Neural cell (in vitro differentiated cells): ENCODE data around the gene PELI2. TPM values are rescaled to one million over a fixed set of nuclear protein-coding genes. Genes with fewer than 3 reads are reported as not detected.

Source experiments
- H2AFZ ChIP-seq: fragments of 200-600, 300-800 bp; sonication (generic), shearing (Covaris generic); 2 replicates; pipeline ENCODE4 v1.6.0; 2014; ENCODE audit warnings: low read depth, mild to moderate bottlenecking, antibody characterized with exemption, low read length, moderate library complexity
- H3F3A ChIP-seq: fragments of 200-600 bp; shearing (Covaris generic); 2 replicates; pipeline ENCODE4 v1.6.1; 2016; ENCODE audit warnings: mild to moderate bottlenecking, moderate library complexity, mixed read lengths, antibody characterized with exemption, low read length; ENCODE audit not compliant: insufficient read depth, poor library complexity, severe bottlenecking
- H3K27ac ChIP-seq: fragments of 200-600, 300-800 bp; sonication (generic), shearing (Covaris generic); 2 replicates; pipeline ENCODE4 v1.5.1; 2014; ENCODE audit warnings: mild to moderate bottlenecking, low read length, moderate library complexity
- H3K27me3 ChIP-seq: fragments of 300-800, 200-600 bp; sonication (generic), shearing (Covaris generic); 2 replicates; pipeline ENCODE4 v1.6.0; 2014; ENCODE audit warnings: mild to moderate bottlenecking, low read depth, low read length, moderate library complexity; ENCODE audit not compliant: insufficient read depth
- H3K36me3 ChIP-seq: fragments of 300-800, 200-600 bp; sonication (generic), shearing (Covaris generic); 2 replicates; pipeline ENCODE4 v1.5.1; 2014; ENCODE audit warnings: mild to moderate bottlenecking, antibody characterized with exemption, low read length, moderate library complexity; ENCODE audit not compliant: insufficient read depth
- H3K4me2 ChIP-seq: fragments of 300-800, 200-600 bp; sonication (generic), shearing (Covaris generic); 2 replicates; pipeline ENCODE4 v1.6.0; 2014; ENCODE audit warnings: mild to moderate bottlenecking, low read length
- H3K4me3 ChIP-seq: fragments of 300-800, 200-600 bp; sonication (generic), shearing (Covaris generic); 2 replicates; pipeline ENCODE4 v1.5.1; 2014; ENCODE audit warnings: mild to moderate bottlenecking, low read length, moderate library complexity
- H3K79me2 ChIP-seq: fragments of 200-600 bp; shearing (Covaris generic); replicated peaks from 2 replicates; pipeline ENCODE4 v1.6.0; 2014; ENCODE audit warnings: mild to moderate bottlenecking, low read length, moderate library complexity; ENCODE audit not compliant: insufficient read depth
- H3K9ac ChIP-seq: fragments of 300-800, 200-600 bp; sonication (generic), shearing (Covaris generic); 2 replicates; pipeline ENCODE4 v1.6.1; 2016; ENCODE audit warnings: mild to moderate bottlenecking, low read length, mixed read lengths
- H3K9me2 ChIP-seq: fragments of 200-600 bp; shearing (Covaris generic); 2 replicates; pipeline ENCODE4 v1.6.1; 2016; ENCODE audit warnings: mild to moderate bottlenecking, low read length, mixed read lengths; ENCODE audit not compliant: insufficient read depth
- H3K9me3 ChIP-seq: fragments of 200-600, 300-800 bp; sonication (generic), shearing (Covaris generic); 2 replicates; pipeline ENCODE4 v1.6.1; 2016; ENCODE audit warnings: mild to moderate bottlenecking, mixed run types, low read length, moderate library complexity, mixed read lengths
- H4K20me1 ChIP-seq: fragments of 200-600 bp; shearing (Covaris generic); 2 replicates; pipeline ENCODE4 v1.6.1; 2016; ENCODE audit warnings: mild to moderate bottlenecking, mixed run types; ENCODE audit not compliant: insufficient read depth
- EP300 ChIP-seq: fragments of 450-650 bp; conservative IDR thresholded peaks from 2 replicates; pipeline ENCODE4 v1.6.1; 2014; ENCODE audit warnings: antibody characterized with exemption, mild to moderate bottlenecking, moderate library complexity; ENCODE audit not compliant: poor library complexity, severe bottlenecking
- EZH2 ChIP-seq: fragments of 200-600, 300-800 bp; shearing (Covaris generic), sonication (generic); IDR thresholded peaks from 2 replicates; pipeline ENCODE4 v1.6.1; 2014; ENCODE audit warnings: antibody characterized with exemption, low read length, borderline replicate concordance, mild to moderate bottlenecking; ENCODE audit not compliant: insufficient read depth, poor library complexity, severe bottlenecking
- MXI1 ChIP-seq: fragments of 450-650 bp; conservative IDR thresholded peaks from 2 replicates; pipeline ENCODE4 v1.6.1; 2014; ENCODE audit warnings: antibody characterized with exemption, mild to moderate bottlenecking; ENCODE audit not compliant: poor library complexity, severe bottlenecking
- POLR2AphosphoS5 ChIP-seq: IDR thresholded peaks from 2 replicates; pipeline ENCODE4 v1.6.1; 2012
- RAD21 ChIP-seq: fragments of 450-650 bp; conservative IDR thresholded peaks from 2 replicates; pipeline ENCODE4 v1.6.1; 2014; ENCODE audit warnings: antibody characterized with exemption, mild to moderate bottlenecking, moderate library complexity
- SMC3 ChIP-seq: fragments of 450-650 bp; conservative IDR thresholded peaks from 2 replicates; pipeline ENCODE4 v1.6.1; 2014; ENCODE audit warnings: antibody characterized with exemption, mild to moderate bottlenecking, moderate library complexity; ENCODE audit not compliant: poor library complexity
- TAF1 ChIP-seq: IDR thresholded peaks from 2 replicates; pipeline ENCODE4 v1.6.1; 2012; ENCODE audit warnings: low read depth
- polyA plus RNA-seq: library from polyadenylated mRNA; depleted of rRNA; stranded (reverse); fragments of >200 nt; gene quantifications from 2 replicates; pipeline ENCODE4 v1.2.3, GENCODE V29; 2014
- TF ChIP-seq, protein P1 (sequence below): fragments of 450-650 bp; IDR thresholded peaks from 2 replicates; pipeline ENCODE4 v1.5.1; 2014; ENCODE audit warnings: antibody characterized with exemption, mild to moderate bottlenecking, moderate library complexity; ENCODE audit not compliant: poor library complexity, severe bottlenecking
- TF ChIP-seq, protein P2 (sequence below): IDR thresholded peaks from 2 replicates; pipeline ENCODE4 v1.6.1; 2012; ENCODE audit warnings: borderline replicate concordance

PELI2 gene
- polyA plus RNA-seq, 1 donor from 2014 or later = 5.3 TPM

DNA sequence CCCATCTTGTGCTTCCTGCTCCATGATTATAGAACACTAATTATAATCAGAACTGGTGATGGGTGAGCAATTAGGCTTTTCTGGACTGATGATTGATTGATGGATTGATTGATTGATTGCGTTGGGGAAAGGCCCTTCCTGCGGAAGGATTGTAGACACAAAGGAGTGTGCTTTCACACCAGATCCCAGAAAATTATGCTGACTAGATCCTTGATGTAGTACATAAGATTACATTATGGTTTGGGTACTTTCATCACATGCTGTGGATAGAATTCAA is 8.4 kb downstream of the PELI2 start:
- no peaks in the 10 kb centered on the region for H3K27me3 ChIP-seq
- H2AFZ ChIP-seq = no peak overlapping the region
- H3K4me2 ChIP-seq = peak overlapping the region; percentile 45
- H3K4me3 ChIP-seq = peak overlapping the region; percentile 50
- no peaks in the 10 kb centered on the region for H3K9me3 ChIP-seq
- H3K9ac ChIP-seq = peak overlapping the region; percentile 30
- H3F3A ChIP-seq = peaks cover 3% of the 10 kb centered on the region
- H3K9me2 ChIP-seq = no peaks in the 10 kb centered on the region
- no peaks in the 10 kb centered on the region for H4K20me1 ChIP-seq
- peak overlapping the region; percentile 27 for H3K27ac ChIP-seq
- H3K36me3 ChIP-seq = no peaks in the 10 kb centered on the region
- peaks cover 81% of the 10 kb centered on the region for H3K79me2 ChIP-seq
- TF ChIP-seq EP300 (peak; percentile 60), RAD21 (no peak), TAF1 (no peak)

DNA sequence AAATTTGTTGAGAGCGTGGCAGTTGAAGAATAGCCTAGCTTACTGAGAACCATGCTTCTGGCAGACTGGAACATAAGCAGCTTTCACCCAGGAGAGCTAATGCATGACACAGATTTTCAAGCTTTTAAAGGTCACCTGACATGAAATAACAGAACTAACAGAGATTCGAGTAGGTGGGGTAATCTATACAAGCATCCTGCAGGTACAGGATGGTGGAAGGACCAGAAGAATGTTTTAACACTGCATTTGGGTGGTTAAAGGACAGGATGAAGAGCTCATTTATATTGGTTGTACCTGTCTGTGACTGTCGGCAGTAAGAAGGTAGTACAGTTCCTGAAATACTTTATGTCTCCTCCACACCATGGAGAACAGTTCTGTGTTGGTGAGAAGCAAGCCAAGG is 8.9 kb downstream of the PELI2 start:
- Histone ChIP-seq H3K4me3 (peak overlapping the region; percentile 50), H3K9ac (no peak overlapping the region), H3K4me2 (peak overlapping the region; percentile 45), H3K27me3 (no peaks in the 10 kb centered on the region), H2AFZ (no peak overlapping the region), H3F3A (peaks cover 3% of the 10 kb centered on the region), H4K20me1 (no peaks in the 10 kb centered on the region), H3K36me3 (no peaks in the 10 kb centered on the region), H3K9me3 (no peaks in the 10 kb centered on the region), H3K79me2 (peaks cover 80% of the 10 kb centered on the region), H3K9me2 (no peaks in the 10 kb centered on the region), H3K27ac (no peak overlapping the region)
- TF ChIP-seq EP300 (no peak), SMC3 (no peak), POLR2AphosphoS5 (no peak), TAF1 (no peak), RAD21 (no peak), MXI1 (no peak), EZH2 (no peak)
- TF ChIP-seq, protein P1, sequence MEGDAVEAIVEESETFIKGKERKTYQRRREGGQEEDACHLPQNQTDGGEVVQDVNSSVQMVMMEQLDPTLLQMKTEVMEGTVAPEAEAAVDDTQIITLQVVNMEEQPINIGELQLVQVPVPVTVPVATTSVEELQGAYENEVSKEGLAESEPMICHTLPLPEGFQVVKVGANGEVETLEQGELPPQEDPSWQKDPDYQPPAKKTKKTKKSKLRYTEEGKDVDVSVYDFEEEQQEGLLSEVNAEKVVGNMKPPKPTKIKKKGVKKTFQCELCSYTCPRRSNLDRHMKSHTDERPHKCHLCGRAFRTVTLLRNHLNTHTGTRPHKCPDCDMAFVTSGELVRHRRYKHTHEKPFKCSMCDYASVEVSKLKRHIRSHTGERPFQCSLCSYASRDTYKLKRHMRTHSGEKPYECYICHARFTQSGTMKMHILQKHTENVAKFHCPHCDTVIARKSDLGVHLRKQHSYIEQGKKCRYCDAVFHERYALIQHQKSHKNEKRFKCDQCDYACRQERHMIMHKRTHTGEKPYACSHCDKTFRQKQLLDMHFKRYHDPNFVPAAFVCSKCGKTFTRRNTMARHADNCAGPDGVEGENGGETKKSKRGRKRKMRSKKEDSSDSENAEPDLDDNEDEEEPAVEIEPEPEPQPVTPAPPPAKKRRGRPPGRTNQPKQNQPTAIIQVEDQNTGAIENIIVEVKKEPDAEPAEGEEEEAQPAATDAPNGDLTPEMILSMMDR = no peak
- TF ChIP-seq, protein P2, sequence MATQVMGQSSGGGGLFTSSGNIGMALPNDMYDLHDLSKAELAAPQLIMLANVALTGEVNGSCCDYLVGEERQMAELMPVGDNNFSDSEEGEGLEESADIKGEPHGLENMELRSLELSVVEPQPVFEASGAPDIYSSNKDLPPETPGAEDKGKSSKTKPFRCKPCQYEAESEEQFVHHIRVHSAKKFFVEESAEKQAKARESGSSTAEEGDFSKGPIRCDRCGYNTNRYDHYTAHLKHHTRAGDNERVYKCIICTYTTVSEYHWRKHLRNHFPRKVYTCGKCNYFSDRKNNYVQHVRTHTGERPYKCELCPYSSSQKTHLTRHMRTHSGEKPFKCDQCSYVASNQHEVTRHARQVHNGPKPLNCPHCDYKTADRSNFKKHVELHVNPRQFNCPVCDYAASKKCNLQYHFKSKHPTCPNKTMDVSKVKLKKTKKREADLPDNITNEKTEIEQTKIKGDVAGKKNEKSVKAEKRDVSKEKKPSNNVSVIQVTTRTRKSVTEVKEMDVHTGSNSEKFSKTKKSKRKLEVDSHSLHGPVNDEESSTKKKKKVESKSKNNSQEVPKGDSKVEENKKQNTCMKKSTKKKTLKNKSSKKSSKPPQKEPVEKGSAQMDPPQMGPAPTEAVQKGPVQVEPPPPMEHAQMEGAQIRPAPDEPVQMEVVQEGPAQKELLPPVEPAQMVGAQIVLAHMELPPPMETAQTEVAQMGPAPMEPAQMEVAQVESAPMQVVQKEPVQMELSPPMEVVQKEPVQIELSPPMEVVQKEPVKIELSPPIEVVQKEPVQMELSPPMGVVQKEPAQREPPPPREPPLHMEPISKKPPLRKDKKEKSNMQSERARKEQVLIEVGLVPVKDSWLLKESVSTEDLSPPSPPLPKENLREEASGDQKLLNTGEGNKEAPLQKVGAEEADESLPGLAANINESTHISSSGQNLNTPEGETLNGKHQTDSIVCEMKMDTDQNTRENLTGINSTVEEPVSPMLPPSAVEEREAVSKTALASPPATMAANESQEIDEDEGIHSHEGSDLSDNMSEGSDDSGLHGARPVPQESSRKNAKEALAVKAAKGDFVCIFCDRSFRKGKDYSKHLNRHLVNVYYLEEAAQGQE = no peak

DNA sequence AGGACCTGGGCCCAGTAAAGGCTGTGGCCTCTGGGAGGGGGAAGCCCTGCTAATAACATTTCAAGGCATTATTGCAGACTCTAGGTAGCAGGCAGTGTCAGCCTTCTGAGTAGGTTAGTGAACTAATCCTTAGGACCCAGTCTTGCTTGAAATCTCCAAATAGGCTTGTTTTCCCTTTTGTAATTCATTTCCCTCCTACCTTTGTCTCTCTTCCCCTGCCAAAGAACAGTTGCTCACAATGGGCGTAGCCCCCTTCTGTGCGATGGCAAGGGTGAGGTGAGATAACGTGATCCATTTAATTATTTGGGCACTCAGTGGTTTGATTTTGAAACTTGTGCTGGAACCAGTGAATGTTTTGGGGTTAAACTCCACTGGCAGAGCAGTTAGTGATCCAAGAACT is 10.9 kb downstream of the PELI2 start:
- Histone ChIP-seq H3K9ac (no peak overlapping the region), H4K20me1 (no peaks in the 10 kb centered on the region), H3K9me3 (no peaks in the 10 kb centered on the region), H3K27ac (no peak overlapping the region), H3K79me2 (peaks cover 80% of the 10 kb centered on the region), H3K4me2 (no peak overlapping the region), H3K36me3 (no peaks in the 10 kb centered on the region), H3K4me3 (no peak overlapping the region), H3K27me3 (no peaks in the 10 kb centered on the region), H3F3A (peaks cover 3% of the 10 kb centered on the region), H3K9me2 (no peaks in the 10 kb centered on the region), H2AFZ (no peak overlapping the region)
- TF ChIP-seq POLR2AphosphoS5 = no peak
- TF ChIP-seq, protein P1 = no peak
- TF ChIP-seq TAF1 = no peak
- no peak for TF ChIP-seq MXI1
- TF ChIP-seq, protein P2 = no peak
- TF ChIP-seq SMC3 = no peak
- TF ChIP-seq EP300 = no peak
- TF ChIP-seq RAD21 = no peak
- no peak for TF ChIP-seq EZH2
